ENCODE data around the gene HPSE2.

DNA sequence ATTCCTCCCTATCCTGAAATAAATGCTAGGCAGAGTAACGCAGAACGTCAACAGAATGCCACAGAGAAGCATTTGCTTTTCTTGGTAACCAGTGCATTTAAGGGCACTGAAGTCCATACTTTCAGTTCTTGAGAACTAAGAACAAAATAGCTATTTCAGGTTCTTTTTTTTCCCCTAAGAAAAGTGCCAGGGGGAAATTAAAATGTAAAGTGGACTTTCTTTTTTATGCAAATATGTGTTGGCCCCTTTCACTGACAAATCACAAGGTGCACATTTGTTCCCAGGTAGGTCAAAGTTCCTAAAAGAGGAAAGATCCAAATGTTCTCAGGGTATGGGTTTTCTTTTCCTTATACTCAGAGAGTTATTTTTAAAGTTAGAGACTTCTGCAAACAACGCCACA, 151.5 kb downstream of the HPSE2 start:
- TF ChIP-seq SP1 (IDR thresholded peaks at IDR 0.05) (no peak), FOXA2 (IDR thresholded peaks at IDR 0.05) (no peak), RAD21 (IDR thresholded peaks at IDR 0.05) (no peak), NR2F2 (IDR thresholded peaks at IDR 0.05) (no peak), TAF1 (conservative IDR thresholded peaks at IDR 0.05) (no peak), YY1 (IDR thresholded peaks at IDR 0.05) (no peak)
- TF ChIP-seq, protein P1, sequence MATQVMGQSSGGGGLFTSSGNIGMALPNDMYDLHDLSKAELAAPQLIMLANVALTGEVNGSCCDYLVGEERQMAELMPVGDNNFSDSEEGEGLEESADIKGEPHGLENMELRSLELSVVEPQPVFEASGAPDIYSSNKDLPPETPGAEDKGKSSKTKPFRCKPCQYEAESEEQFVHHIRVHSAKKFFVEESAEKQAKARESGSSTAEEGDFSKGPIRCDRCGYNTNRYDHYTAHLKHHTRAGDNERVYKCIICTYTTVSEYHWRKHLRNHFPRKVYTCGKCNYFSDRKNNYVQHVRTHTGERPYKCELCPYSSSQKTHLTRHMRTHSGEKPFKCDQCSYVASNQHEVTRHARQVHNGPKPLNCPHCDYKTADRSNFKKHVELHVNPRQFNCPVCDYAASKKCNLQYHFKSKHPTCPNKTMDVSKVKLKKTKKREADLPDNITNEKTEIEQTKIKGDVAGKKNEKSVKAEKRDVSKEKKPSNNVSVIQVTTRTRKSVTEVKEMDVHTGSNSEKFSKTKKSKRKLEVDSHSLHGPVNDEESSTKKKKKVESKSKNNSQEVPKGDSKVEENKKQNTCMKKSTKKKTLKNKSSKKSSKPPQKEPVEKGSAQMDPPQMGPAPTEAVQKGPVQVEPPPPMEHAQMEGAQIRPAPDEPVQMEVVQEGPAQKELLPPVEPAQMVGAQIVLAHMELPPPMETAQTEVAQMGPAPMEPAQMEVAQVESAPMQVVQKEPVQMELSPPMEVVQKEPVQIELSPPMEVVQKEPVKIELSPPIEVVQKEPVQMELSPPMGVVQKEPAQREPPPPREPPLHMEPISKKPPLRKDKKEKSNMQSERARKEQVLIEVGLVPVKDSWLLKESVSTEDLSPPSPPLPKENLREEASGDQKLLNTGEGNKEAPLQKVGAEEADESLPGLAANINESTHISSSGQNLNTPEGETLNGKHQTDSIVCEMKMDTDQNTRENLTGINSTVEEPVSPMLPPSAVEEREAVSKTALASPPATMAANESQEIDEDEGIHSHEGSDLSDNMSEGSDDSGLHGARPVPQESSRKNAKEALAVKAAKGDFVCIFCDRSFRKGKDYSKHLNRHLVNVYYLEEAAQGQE (IDR thresholded peaks at IDR 0.05), result no peak
- TF ChIP-seq, protein P2, sequence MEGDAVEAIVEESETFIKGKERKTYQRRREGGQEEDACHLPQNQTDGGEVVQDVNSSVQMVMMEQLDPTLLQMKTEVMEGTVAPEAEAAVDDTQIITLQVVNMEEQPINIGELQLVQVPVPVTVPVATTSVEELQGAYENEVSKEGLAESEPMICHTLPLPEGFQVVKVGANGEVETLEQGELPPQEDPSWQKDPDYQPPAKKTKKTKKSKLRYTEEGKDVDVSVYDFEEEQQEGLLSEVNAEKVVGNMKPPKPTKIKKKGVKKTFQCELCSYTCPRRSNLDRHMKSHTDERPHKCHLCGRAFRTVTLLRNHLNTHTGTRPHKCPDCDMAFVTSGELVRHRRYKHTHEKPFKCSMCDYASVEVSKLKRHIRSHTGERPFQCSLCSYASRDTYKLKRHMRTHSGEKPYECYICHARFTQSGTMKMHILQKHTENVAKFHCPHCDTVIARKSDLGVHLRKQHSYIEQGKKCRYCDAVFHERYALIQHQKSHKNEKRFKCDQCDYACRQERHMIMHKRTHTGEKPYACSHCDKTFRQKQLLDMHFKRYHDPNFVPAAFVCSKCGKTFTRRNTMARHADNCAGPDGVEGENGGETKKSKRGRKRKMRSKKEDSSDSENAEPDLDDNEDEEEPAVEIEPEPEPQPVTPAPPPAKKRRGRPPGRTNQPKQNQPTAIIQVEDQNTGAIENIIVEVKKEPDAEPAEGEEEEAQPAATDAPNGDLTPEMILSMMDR (IDR thresholded peaks at IDR 0.05; ENCODE audit: low read depth, low read length, missing input control), result no peak
- TF ChIP-seq, protein P3, sequence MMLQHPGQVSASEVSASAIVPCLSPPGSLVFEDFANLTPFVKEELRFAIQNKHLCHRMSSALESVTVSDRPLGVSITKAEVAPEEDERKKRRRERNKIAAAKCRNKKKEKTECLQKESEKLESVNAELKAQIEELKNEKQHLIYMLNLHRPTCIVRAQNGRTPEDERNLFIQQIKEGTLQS (IDR thresholded peaks at IDR 0.05), result no peak
- TF ChIP-seq, protein P4, sequence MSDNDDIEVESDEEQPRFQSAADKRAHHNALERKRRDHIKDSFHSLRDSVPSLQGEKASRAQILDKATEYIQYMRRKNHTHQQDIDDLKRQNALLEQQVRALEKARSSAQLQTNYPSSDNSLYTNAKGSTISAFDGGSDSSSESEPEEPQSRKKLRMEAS (IDR thresholded peaks at IDR 0.05), result no peak
